Limb (tissue), 2 donors: Measurements from ENCODE around the gene LRRC3.

Source experiments
- DNase-seq, 2 donors: peaks; one replicate each; pipeline ENCODE4 v3.0.0-alpha.2; 2016; ENCODE audit errors: extremely low spot score in 2 of 2

LRRC3 gene

DNA sequence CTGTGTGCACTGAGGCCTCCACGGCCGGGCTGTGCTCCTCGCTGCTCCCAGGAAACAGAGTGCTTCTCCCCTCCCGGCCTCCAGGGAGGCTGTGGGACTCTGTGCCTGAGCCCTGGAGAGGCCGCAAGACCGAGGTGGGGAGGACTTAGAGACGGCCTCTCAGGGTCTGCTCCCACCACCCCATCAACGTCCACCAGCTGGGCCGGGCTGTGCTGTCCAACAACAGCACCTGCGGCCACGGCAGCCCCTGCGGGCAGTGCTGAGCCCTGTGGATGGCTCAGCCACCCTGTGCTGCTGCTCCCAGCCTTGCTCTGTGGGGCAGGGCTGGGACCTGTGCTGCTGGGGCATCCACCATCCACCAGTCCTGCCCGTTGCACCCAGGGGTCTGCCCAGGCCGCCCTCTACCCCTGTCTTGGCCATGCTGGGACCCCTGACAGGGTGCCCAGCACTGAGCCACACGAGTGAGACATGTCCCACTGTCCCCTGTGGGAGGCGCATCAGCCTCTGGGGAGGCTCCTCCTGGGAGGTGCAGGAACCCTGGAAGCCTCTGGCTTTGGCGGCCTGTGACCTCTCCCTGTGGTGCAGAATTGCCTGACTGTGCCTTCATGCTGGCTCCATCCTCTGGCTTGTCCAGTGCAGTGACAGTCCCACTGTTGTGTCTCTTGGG lies 31.2 kb upstream of the LRRC3 start:
- peak in 1 of 2 donors; percentile 20 for DNase-seq

DNA sequence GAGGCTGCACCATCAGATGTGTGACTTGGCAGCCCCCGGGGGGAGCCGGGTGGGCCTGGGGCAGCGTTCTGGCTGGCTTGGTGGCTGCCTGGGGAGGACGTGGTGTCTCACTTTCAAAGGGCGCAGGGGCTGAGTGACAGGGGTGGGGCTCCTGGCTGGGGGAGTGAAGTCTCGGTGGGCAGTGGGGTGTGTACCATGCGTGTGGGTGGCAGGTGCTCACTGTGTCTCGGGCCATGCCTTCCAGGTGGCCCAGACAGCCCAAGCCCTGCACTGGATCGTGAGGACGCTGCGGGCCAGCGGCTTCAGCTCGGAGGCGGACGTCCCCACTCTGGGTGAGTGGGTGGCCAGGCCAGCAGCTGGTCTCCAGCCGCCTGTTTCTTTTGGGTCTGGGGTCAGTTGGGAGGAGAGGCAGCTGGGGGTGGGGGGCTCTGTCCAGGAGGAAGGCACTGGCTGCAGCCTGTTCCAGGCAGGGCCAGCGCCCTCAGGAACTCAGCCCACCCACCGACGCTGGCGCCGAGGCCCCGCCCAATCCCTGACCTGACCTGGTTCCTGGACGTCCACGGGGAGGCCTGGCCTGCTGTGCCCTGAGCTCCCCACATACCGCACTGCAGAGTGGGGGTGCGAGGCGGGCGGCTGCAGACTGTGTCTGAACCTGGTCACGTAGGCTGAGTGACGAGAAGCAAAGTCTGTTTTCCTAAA lies 30.6 kb upstream of the LRRC3 start:
- DNase-seq: peak in 1 of 2 donors; percentile 23

GRCh38 chr21:44425307-44425894 lies 29.9 kb upstream of the LRRC3 start:
- no peak for DNase-seq

GRCh38 chr21:44425895-44426662 lies 29.2 kb upstream of the LRRC3 start:
- peak in 1 of 2 donors; percentile 21 for DNase-seq

GRCh38 chr21:44426663-44427191 lies 28.6 kb upstream of the LRRC3 start:
- no peak for DNase-seq

- peak in 1 of 2 donors; percentile 20 for DNase-seq
Measured at GRCh38 chr21:44427241-44428120, 27.8 kb upstream of the LRRC3 start.

- DNase-seq: peak in 1 of 2 donors; percentile 30
Measured at GRCh38 chr21:44428281-44428960, 26.9 kb upstream of the LRRC3 start.

- DNase-seq: no peak
Measured at GRCh38 chr21:44429894-44430293, 25.4 kb upstream of the LRRC3 start.

GRCh38 chr21:44431300-44431699 lies 24.0 kb upstream of the LRRC3 start:
- DNase-seq: no peak

DNA sequence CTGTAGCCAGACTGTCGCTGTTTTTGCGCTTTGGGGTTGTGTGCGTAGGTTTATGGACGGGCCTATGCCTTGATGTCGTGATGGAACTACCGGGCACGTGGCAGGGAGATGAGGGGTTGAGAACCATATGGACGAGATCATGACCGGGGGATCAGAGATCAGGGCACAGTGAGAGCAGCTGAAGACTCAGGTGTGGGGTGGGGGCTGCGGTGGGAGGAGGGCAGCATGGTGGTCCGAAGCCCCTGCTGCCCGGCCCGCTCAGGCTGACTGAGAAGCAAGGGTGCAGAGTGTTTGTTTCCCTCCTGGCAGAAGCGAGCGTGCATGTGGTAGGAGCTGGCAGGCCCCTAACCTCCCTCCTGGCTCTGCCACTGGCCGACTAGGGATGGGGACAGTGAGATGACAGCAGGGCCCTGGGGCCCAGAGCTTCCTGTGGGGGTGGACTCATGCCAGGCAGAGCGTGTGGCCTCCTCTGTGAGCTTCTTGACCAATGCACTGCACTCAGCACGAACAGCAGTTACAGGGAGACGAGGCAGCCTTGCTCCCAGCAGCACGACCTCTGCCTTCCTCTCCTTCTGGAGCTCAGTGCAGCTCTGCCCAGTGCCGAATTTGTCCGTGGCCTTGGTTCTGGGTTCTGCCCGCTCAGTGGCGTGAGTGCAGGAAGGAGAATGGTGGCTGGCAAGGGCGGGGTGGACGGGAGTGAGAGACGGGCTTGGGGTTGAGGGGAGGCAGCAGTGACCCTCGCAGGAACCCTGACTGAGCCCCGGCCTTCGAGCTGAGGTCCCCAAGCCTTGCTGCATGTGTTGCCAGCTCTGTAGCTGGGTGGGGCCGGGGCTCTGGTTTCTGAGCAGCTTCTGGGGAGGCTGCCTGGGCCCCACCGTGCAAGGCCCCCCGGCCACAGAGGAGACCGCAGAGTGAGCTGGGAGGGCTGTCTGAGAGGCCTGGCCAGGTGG lies 22.2 kb upstream of the LRRC3 start:
- DNase-seq: peak in 1 of 2 donors; percentile 13

GRCh38 chr21:44433791-44434567 lies 21.3 kb upstream of the LRRC3 start:
- peak in 1 of 2 donors; percentile 20 for DNase-seq

DNA sequence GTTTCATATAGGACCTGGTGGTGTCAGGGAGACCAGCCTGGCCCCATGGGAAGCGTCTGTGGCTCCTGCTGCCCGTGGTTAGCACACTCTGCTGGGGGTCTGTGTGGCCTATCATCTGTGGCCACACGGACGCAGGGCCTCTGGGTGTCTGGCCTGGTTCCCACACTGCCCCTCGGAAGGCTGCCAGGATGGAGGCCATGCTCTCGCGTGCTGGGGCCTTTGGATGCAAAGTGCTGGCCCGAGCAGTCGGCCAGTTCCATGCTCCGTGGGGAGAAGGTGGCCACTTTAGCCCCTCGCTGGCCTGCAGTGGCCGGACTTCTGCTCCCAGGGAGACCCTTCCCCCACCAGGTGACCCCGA lies 20.8 kb upstream of the LRRC3 start:
- peak in 1 of 2 donors; percentile 16 for DNase-seq

DNA sequence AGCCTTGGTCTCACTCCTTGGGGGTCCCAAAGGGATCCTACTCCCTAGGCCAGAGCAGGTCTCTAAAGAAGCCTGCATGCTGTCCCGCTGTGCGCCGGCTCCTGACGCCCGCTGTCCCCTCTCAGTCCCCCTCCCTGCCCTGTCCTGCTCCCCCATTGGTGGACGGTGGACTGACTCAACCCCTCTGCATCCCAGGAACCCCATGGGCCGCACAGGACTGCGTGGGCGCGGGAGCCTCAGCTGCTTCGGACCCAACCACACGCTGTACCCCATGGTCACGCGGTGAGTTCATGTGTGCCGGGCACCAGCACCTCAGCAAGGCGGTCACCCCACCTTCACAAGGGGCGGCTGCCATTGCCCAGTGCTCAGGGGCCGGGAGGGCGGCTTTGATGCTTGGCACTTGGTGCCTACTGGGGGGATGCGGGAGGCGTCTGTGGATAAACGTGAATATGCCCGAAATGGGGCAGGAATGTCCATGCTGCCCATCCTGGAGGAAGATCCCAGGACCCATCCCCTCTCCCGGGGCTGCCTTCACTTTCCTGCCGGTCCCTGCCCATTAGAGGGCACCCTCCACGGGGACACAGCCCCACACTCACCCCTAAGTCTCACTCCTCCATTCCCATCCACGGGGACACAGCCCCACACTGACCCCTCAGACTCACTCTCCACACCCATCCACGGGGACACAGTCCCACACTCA lies 20.2 kb upstream of the LRRC3 start:
- DNase-seq: peak in 1 of 2 donors; percentile 20

DNA sequence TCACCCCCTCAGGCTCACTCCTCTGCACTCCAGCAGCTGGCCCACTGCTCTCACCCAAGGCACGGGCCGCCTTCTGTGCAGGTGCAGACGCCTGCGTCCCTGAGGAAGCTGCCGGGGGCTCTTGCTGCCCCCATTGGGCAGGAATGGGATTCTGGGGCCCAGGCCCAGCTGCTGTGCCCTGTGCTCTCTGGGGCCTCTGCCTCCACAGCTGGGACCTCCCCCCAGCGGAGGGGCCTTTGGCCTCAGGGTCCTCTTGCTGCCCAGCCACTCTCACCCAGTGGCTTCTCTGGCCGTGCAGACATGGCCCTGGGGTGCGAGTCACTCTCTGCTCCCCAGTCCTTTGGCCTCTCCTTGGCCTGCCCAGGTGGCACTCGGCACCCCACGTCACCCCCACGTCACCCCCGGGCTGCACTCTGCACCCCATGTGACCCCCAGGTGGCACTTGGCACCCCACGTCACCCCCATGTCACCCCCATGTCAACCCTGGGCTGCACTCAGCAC lies 19.1 kb upstream of the LRRC3 start:
- DNase-seq: peak in 1 of 2 donors; percentile 21

DNA sequence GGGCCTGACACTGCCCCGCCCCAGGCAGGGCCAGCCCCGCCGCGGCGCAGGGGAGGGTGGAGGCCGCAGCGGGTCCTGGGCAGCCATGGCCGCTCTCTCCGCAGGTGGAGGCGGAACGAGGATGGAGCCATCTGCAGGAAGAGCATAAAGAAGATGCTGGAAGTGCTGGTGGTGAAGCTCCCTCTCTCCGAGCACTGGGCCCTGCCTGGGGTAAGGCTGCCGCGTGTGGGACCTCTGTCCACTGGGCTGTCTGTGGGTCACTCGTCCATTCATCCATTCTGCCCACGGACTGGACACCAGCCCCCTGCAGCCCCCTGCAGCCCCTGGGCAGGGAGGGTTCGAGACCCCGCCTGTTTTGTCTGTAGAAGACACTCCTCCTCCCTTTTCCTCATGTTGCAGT lies 18.4 kb upstream of the LRRC3 start:
- peak in 1 of 2 donors; percentile 11 for DNase-seq

- no peak for DNase-seq
Measured at GRCh38 chr21:44437371-44437695, 18.0 kb upstream of the LRRC3 start.

- DNase-seq: peak in 1 of 2 donors; percentile 21
Measured at GRCh38 chr21:44437696-44438431, 17.4 kb upstream of the LRRC3 start.
